ENCODE data around the gene HIVEP3. TPM values are rescaled to one million over a fixed set of nuclear protein-coding genes. Genes with fewer than 3 reads are reported as not detected.

HIVEP3 gene
- total and polyA plus RNA-seq, 11 donors = 3.2 to 11.9 (median 5.0) TPM

GRCh38 chr1:41532206-41532975 is 386.3 kb downstream of the HIVEP3 start:
- 88 to 95% (median 91%) methylated on average over 8 of the region's 8 CpGs for WGBS, 4 donors
- intact Hi-C loops (cut with DNase I) = no loop called here
- Histone ChIP-seq H3K36me3 (no peaks in the 10 kb centered on the region), H3K9me3 (no peaks in the 10 kb centered on the region), H3K4me1 (peaks cover 5 to 22% (median 11%) of the 10 kb centered on the region in 12 donors), H3K4me3 (no peak overlapping the region), H3K27me3 (no peaks in the 10 kb centered on the region), H3K27ac (no peak overlapping the region)
- ATAC-seq (no peak), DNase-seq (no peak)
- TF ChIP-seq CTCF (IDR thresholded peaks at IDR 0.05) (no peak), POLR2A (IDR thresholded peaks at IDR 0.05) (no peak)

- peaks cover 0 to 2% (median 0%) of the 10 kb centered on the region in 12 donors for H3K4me1 ChIP-seq
- no peak overlapping the region for H3K4me3 ChIP-seq
- WGBS, 4 donors = 92 to 96% (median 94%) methylated on average over 5 of the region's 5 CpGs
- intact Hi-C loops (cut with DNase I) = no loop called here
- TF ChIP-seq CTCF (IDR thresholded peaks at IDR 0.05) (no peak), POLR2A (IDR thresholded peaks at IDR 0.05) (no peak)
- DNase-seq (peak in 1 of 5 donors; percentile 7), ATAC-seq (no peak)
- H3K27ac ChIP-seq = no peak overlapping the region
- no peaks in the 10 kb centered on the region for H3K9me3 ChIP-seq
- no peaks in the 10 kb centered on the region for H3K27me3 ChIP-seq
- no peaks in the 10 kb centered on the region for H3K36me3 ChIP-seq
Measured at GRCh38 chr1:41530411-41530810, 388.3 kb downstream of the HIVEP3 start.

- Histone ChIP-seq H3K4me1 (no peaks in the 10 kb centered on the region), H3K4me3 (no peak overlapping the region), H3K9me3 (no peaks in the 10 kb centered on the region), H3K27me3 (no peaks in the 10 kb centered on the region), H3K27ac (no peak overlapping the region), H3K36me3 (peaks cover 0 to 2% (median 0%) of the 10 kb centered on the region in 9 donors)
- intact Hi-C loops (cut with DNase I) = no loop called here
- no peak for ATAC-seq
- WGBS, 4 donors = 91 to 97% (median 93%) methylated on average over 20 to 23 of the region's 23 CpGs
- peak in 2 of 5 donors; percentile 25 to 51 for DNase-seq
- no peak for TF ChIP-seq POLR2A (IDR thresholded peaks at IDR 0.05)
- TF ChIP-seq CTCF (IDR thresholded peaks at IDR 0.05) = no peak
Measured at GRCh38 chr1:41529621-41530395, 388.9 kb downstream of the HIVEP3 start.

All from heart left ventricle (tissue), 16 donors.